ENCODE measurements around the gene C11orf68.
"Not testable (repeated sequence)": the region's sequence is repeated elsewhere in the genome, so short reads cannot be mapped to it uniquely, and the experiment has no call there.

Gene C11orf68

DNA sequence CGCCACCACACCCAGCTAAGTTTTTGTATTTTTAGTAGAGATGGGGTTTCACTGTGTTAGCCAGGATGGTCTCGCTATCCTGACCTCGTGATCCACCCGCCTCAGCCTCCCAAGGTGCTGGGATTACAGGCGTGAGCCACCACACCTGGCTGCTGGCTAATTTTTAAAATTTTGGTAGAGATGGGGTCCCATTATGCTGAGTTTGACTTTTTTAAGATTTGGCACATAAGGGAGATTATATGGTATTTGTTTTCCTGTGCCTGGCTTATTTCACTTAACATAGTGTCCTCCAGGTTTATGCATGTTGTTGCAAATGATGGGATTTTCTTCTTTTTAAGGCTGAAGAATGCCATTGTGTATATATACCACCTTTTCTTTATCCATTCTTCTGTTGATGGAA lies 31.8 kb upstream of the C11orf68 start:
- H3K4me1 Mint-ChIP-seq (ENCODE audit: low read depth); H3K36me3 Mint-ChIP-seq (ENCODE audit: low read depth); H3K27ac Mint-ChIP-seq; H3K9me3 Mint-ChIP-seq; H3K4me3 Mint-ChIP-seq: not testable (repeated sequence)
- peaks cover 13% of the 10 kb centered on the region for H3K27me3 Mint-ChIP-seq (ENCODE audit: low read depth)

DNA sequence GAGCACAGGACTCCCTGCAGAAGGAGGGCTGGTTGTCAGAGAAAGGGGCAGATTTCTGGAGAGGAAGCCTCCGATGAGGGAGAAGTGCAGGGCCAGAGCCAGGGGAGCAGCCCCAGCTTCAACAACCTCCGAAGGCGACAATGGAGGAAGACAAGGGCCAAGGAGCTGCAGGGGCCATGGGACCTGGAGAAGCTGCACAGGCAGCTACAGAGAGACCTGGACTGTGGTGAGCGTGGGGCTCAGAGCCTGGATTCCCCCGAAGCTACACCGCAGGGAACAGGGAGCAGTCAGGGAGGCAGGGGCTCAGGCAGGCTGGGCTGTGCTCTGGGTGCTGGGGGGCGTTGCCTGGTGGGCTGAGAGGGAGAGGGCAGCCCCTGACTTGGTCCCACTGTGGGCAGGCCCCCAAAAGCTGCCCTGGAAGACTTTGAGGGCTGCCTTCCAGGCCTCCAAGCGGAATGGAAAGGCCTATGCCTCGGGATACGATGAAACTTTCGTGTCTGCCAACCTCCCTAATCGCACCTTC lies 28.8 kb upstream of the C11orf68 start:
- no peaks in the 10 kb centered on the region for H3K4me1 Mint-ChIP-seq (ENCODE audit: low read depth)
- no peaks in the 10 kb centered on the region for H3K36me3 Mint-ChIP-seq (ENCODE audit: low read depth)
- no peak overlapping the region for H3K27ac Mint-ChIP-seq
- H3K4me3 Mint-ChIP-seq: no peak overlapping the region
- peaks cover 13% of the 10 kb centered on the region for H3K27me3 Mint-ChIP-seq (ENCODE audit: low read depth)
- H3K9me3 Mint-ChIP-seq: no peaks in the 10 kb centered on the region

DNA sequence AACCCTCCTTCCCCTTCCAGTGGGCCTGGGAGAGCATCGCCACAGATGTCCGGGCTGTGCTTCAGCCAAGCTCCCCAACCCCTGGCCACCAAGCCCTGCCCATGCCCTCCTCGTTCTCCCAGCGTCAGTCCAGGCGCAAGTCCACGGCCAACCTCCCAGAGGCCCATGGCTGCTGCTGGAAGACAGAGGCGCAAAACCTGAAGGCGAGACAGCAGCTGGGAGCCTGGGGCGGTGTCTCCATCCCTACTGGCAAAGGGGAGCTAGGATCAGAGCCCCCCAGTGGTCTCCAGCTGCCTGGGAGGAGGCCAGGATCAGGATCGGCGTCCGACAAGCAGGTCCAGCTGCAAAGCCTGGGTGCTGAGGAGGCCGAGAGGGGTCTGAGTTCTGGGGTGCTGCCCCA lies 28.3 kb upstream of the C11orf68 start:
- H3K9me3 Mint-ChIP-seq: no peaks in the 10 kb centered on the region
- H3K27ac Mint-ChIP-seq: no peak overlapping the region
- no peak overlapping the region for H3K4me3 Mint-ChIP-seq
- peaks cover 13% of the 10 kb centered on the region for H3K27me3 Mint-ChIP-seq (ENCODE audit: low read depth)
- H3K4me1 Mint-ChIP-seq (ENCODE audit: low read depth): no peaks in the 10 kb centered on the region
- no peaks in the 10 kb centered on the region for H3K36me3 Mint-ChIP-seq (ENCODE audit: low read depth)

DNA sequence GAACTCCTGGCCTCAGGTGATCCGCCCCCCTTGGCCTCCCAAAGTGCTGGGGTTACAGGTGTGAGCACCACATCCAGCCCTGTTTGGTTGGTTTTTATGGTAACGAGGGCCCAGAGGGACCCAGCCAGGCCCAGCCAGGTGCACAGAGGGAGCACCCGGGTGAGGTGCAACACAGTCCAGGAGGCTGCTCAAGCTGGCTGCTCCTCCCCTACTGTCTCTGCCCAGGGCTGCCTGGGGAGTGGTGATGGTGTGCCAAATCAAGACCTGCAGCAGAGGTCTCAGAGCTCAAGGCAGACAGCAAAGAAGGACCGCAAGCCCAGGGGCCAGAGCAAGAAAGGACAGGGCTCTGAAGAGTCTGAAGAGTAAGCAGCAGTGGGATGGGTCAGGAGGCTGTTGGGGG lies 27.8 kb upstream of the C11orf68 start:
- H3K4me3 Mint-ChIP-seq: no peak overlapping the region
- H3K9me3 Mint-ChIP-seq: no peaks in the 10 kb centered on the region
- H3K27me3 Mint-ChIP-seq (ENCODE audit: low read depth): peaks cover 13% of the 10 kb centered on the region
- no peaks in the 10 kb centered on the region for H3K36me3 Mint-ChIP-seq (ENCODE audit: low read depth)
- H3K27ac Mint-ChIP-seq: no peak overlapping the region
- H3K4me1 Mint-ChIP-seq (ENCODE audit: low read depth): no peaks in the 10 kb centered on the region

DNA sequence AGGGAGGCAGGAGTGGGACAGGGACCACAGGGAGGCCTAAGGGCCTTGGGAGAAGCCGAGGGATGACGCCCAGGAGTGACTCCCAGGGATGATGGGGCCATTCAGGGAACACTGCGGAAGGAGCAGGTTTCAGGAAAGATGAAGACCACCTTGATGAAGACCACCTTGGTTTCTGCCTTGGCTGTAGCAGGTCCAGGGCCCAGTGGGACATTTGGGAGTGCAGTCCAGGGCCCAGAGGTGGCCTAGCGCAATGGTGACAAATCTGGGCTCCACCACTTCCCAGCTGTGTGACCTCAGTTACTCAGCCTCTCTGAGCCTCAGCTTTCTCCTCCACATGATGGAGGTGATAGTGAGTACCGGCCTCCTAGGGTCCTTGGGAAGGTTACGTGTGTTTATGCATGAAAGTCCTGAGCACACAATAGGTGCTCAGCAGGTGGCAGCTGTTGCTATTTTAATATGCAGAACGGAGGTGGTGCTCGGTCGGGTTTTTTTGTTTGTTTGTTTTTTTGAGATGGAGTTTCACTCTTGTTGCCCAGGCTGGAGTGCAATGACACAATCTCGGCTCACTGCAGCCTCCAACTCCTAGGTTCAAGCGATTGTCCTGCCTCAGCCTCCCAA lies 27.2 kb upstream of the C11orf68 start:
- H3K4me1 Mint-ChIP-seq (ENCODE audit: low read depth): no peaks in the 10 kb centered on the region
- no peaks in the 10 kb centered on the region for H3K36me3 Mint-ChIP-seq (ENCODE audit: low read depth)
- H3K9me3 Mint-ChIP-seq: no peaks in the 10 kb centered on the region
- H3K27ac Mint-ChIP-seq: no peak overlapping the region
- no peak overlapping the region for H3K4me3 Mint-ChIP-seq
- peaks cover 12% of the 10 kb centered on the region for H3K27me3 Mint-ChIP-seq (ENCODE audit: low read depth)

DNA sequence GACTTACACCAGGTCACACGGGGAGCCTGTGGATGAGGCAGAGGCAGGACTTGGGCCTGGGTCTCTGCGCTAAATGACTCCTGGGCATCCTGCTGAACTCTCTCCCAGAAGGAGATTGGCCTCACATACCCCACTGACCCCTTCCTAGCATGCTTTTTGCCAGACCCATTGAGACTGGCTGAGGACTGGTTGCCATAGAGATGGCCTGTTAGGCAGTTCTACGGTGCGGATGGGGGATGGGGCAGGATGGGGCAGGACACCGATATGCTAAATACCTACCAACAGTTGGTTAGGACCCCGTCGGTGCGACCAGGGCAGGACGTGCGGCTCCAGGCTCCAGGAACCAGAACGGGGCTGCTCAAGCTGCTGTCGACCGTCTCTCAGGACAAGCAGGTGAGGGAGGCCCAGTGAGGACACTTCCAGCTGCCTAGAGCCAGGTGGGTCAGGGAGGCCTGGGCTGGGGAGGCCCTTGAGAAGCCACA lies 26.6 kb upstream of the C11orf68 start, which contains the start of gene TSGA10IP:
TSS of gene TSGA10IP (plus strand) at position 51 of the 482 bp plus-strand sequence. CDS start at position 247, 196 bp downstream.
- Mint-ChIP-seq H3K9me3 (no peaks in the 10 kb centered on the region), H3K4me1 (ENCODE audit: low read depth) (no peaks in the 10 kb centered on the region), H3K27me3 (ENCODE audit: low read depth) (peaks cover 10% of the 10 kb centered on the region), H3K4me3 (no peak within 1 kb of the TSS), H3K36me3 (ENCODE audit: low read depth) (no peaks in the 10 kb centered on the region), H3K27ac (no peak within 1 kb of the TSS)

DNA sequence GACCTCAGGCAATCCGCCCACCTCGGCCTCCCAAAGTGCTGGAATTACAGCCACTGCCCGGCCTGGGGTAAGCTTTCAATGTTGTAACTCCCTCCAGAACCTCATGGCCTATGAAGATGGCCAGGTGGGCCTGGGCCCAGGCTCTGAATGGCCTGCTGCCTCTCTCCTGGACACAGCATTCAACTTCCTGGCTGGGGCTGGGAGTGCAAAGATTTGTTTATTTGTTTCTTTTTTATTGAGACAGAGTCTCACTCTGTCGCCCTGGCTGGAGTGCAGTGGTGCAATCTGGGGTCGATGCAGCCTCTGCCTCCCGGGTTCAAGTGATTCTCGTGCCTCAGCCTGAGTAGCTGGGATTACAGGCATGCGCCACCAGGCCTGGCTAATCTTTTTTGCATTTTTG lies 25.9 kb upstream of the C11orf68 start:
- Mint-ChIP-seq H3K36me3 (ENCODE audit: low read depth) (no peaks in the 10 kb centered on the region), H3K9me3 (no peaks in the 10 kb centered on the region), H3K4me1 (ENCODE audit: low read depth) (no peaks in the 10 kb centered on the region), H3K27me3 (ENCODE audit: low read depth) (peaks cover 10% of the 10 kb centered on the region), H3K27ac (no peak overlapping the region), H3K4me3 (no peak overlapping the region)

DNA sequence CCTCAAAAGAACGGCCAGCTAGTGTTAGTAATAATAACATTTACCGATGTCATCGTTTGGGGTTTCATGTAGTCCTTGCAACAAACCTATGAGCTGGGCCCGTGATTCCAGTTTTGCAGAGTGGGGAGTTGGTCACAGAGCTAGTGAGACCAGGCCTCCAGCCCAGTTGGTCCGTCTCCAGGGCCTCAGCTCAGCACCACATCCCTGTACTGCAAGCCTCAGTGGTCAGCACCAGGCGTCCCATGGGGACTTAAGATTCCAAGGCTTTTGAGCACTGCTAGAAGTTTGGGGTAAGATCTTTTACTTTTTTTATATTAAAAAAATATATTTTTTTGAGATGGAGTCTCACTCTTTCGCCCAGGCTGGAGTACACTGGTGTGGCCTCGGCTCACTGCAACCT lies 25.3 kb upstream of the C11orf68 start:
- Mint-ChIP-seq H3K36me3 (ENCODE audit: low read depth) (no peaks in the 10 kb centered on the region), H3K4me1 (ENCODE audit: low read depth) (no peaks in the 10 kb centered on the region), H3K27me3 (ENCODE audit: low read depth) (peaks cover 10% of the 10 kb centered on the region), H3K27ac (no peak overlapping the region), H3K4me3 (no peak overlapping the region), H3K9me3 (no peaks in the 10 kb centered on the region)

DNA sequence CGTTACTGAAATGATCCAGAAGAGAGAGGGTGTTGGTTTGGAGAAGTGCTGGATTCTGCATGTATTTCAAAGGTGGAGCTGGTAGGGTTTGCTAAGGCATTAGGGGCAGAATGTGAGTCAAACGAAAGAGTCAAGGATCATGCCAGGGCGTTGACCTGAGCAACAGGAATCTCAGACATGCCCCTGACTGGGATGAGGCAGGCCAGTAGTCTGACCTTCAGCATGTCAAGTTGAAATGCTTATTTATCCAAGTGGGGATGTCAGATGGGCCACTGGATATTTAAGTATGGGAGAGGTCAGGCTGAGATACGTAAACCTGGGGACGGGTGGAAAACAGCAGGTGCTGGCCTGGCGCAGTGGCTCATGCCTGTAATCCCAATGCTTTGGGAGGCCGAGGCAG lies 23.7 kb upstream of the C11orf68 start:
- H3K4me1 Mint-ChIP-seq (ENCODE audit: low read depth): no peaks in the 10 kb centered on the region
- H3K4me3 Mint-ChIP-seq: no peak overlapping the region
- H3K27me3 Mint-ChIP-seq (ENCODE audit: low read depth): peaks cover 7% of the 10 kb centered on the region
- H3K36me3 Mint-ChIP-seq (ENCODE audit: low read depth): no peaks in the 10 kb centered on the region
- no peaks in the 10 kb centered on the region for H3K9me3 Mint-ChIP-seq
- no peak overlapping the region for H3K27ac Mint-ChIP-seq

DNA sequence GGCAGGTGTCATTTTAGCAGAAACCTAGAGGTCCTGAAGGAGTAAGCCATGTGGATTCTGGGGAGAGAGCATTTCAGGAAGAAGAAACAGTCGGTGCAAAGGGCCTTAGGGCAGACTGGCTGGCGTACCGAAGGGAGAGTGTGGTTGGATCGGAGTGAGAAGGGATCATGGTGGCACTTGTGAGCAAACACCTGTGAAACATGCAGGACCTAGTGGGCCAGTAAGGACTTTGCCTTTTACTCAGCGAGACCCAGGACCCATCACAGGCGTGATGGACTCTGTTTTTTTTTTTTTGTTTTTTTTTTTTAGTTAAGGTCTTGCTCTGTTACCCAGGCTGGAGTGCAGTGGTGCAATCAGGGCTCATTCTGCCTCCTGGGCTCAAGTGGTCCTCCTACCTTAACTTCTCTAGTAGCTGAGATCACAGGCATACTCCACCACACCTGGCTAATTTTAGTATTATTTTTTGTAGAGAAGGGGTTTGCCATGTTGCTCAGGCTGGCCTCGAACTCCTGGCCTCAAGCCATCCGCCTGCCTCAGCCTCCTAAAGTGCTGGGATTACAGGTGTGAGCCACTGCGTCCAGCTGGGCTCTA lies 23.0 kb upstream of the C11orf68 start:
- H3K27me3 Mint-ChIP-seq (ENCODE audit: low read depth): peaks cover 11% of the 10 kb centered on the region
- no peak overlapping the region for H3K27ac Mint-ChIP-seq
- no peaks in the 10 kb centered on the region for H3K4me1 Mint-ChIP-seq (ENCODE audit: low read depth)
- H3K9me3 Mint-ChIP-seq: no peaks in the 10 kb centered on the region
- H3K36me3 Mint-ChIP-seq (ENCODE audit: low read depth): no peaks in the 10 kb centered on the region
- H3K4me3 Mint-ChIP-seq: no peak overlapping the region

DNA sequence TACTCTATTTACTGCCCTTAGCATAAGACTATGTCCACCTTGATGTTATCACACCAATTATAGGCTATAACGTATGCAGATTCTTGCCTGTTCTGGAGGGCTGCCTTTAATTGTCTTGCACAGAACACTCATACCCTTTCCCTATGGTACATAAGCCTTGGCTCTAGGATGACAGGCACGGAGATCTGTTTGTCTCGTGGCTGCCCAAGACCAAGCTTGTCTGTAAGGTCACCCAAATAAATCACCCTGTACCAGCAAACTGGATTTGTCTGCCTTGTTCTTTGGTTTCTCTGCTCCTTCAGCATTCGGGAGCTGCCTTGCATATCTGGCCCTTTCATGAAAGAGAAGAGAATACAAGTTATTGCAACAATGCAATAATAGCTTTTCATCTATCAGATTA lies 18.9 kb upstream of the C11orf68 start:
- no peaks in the 10 kb centered on the region for H3K36me3 Mint-ChIP-seq (ENCODE audit: low read depth)
- no peaks in the 10 kb centered on the region for H3K4me1 Mint-ChIP-seq (ENCODE audit: low read depth)

DNA sequence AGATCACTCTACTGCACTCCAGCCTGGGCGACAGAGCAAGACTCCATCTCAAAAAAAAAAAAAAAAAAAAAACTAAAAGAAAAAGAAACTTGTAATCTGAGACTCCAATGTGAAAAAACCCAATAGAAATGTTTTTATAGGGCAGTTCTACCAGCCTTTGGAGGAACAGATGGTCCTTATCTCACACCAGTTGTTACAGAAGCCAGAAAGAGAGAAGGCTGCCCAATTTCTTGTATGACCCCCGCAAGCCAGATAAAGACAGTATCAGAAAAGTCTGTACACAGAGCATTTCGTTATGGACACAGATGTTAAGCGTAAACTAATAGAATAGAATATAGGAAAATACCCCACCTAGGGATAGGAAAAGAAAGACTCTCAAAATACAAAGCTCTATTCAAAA lies 15.2 kb upstream of the C11orf68 start:
- no peak overlapping the region for H3K4me3 Mint-ChIP-seq
- peaks cover 10% of the 10 kb centered on the region for H3K4me1 Mint-ChIP-seq (ENCODE audit: low read depth)
- H3K36me3 Mint-ChIP-seq (ENCODE audit: low read depth): no peaks in the 10 kb centered on the region
- no peak overlapping the region for H3K27ac Mint-ChIP-seq
- H3K9me3 Mint-ChIP-seq: no peaks in the 10 kb centered on the region
- H3K27me3 Mint-ChIP-seq (ENCODE audit: low read depth): peaks cover 11% of the 10 kb centered on the region

More for the DNA sequence above, 18.9 kb upstream of the C11orf68 start:
- H3K27ac Mint-ChIP-seq: no peak overlapping the region
- no peak overlapping the region for H3K4me3 Mint-ChIP-seq
- peaks cover 11% of the 10 kb centered on the region for H3K27me3 Mint-ChIP-seq (ENCODE audit: low read depth)
- H3K9me3 Mint-ChIP-seq: no peaks in the 10 kb centered on the region

DNA sequence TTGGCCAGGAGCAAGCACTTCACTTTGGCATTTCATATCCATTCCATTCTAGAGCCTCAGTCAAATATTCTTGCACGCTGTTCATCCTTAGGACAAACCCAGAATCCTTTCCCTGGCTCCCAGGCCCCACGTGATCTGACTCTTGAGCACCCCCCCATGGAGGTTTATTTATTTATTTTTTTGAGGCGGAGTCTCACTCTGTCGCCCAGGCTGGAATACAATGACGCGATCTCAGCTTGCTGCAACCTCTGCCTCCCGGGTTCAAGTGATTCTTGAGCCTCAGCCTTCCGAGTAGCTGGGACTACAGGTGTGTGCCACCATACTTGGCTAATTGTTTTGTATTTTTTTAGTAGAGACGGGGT lies 13.7 kb upstream of the C11orf68 start:
- Mint-ChIP-seq H3K27ac (no peak overlapping the region), H3K36me3 (ENCODE audit: low read depth) (peaks cover 1% of the 10 kb centered on the region), H3K27me3 (ENCODE audit: low read depth) (peaks cover 4% of the 10 kb centered on the region), H3K4me3 (no peak overlapping the region), H3K4me1 (ENCODE audit: low read depth) (peaks cover 23% of the 10 kb centered on the region), H3K9me3 (no peaks in the 10 kb centered on the region)

DNA sequence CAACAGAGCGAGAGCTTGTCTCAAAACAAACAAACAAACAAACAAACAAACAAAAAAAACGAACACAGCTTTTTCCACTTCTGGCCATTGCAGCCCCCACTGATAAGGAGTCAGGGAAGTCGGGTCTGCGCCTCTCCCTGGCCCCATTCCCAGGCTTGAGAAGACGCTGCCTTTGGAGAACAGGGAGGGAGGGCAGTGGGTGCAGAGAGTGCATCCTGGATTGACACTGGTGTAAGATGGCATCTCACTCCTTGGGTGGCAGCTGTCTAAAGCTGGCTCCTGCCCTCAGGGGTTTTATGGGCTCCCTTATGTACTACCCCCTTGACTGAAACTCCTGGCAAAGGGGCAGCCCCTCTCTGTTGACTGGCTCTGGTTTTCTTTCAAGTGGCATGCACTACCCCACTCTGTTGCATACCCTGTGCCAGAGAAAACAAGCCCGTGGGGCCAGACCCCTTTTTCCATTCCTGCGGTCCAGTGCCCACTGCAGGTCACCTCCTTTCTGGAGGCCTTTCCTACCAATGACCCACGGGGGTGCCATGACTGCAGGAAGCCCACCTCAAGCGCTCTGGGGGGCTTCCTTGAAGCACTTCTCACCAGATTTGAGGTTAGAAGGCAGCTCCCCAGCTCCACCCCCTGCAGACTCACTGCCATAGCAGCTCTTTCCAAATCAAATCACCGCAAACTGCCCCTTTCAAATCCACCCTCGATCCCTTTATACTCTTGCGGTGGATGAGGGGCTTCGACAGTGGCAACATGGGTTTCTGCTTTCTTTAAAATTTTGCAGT lies 13.1 kb upstream of the C11orf68 start:
- Mint-ChIP-seq H3K4me1 (ENCODE audit: low read depth) (peaks cover 28% of the 10 kb centered on the region), H3K4me3 (no peak overlapping the region), H3K27ac (peak overlapping the region; percentile 69), H3K27me3 (ENCODE audit: low read depth) (no peaks in the 10 kb centered on the region), H3K36me3 (ENCODE audit: low read depth) (peaks cover 4% of the 10 kb centered on the region), H3K9me3 (no peaks in the 10 kb centered on the region)

DNA sequence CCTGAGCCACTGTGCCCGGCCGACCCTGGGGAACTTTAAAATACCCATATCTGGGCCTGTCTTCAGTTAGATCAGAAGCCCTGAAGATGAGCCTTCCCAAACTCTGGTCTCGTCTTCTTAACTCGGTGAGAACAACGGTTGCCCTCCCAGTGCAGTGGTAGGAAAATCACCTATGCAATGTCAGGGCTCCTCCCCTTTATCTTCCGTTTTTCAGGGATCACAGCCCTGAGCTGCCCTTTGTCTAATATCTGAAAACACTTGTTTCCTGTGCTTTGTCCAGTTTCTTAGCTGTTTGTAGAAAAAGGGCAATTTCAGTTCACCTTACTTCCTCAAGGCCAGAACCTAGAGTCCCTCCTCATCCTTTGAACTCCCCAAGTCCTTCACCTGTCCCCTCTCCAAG lies 9.8 kb upstream of the C11orf68 start:
- Mint-ChIP-seq H3K4me3 (peak overlapping the region; percentile 70), H3K4me1 (ENCODE audit: low read depth) (peaks cover 31% of the 10 kb centered on the region), H3K36me3 (ENCODE audit: low read depth) (peaks cover 5% of the 10 kb centered on the region), H3K27me3 (ENCODE audit: low read depth) (no peaks in the 10 kb centered on the region), H3K9me3 (no peaks in the 10 kb centered on the region), H3K27ac (peak overlapping the region; percentile 89)

Measured in T-helper 1 cell treated with Interleukin-12 subunit alpha and Interleukin-12 subunit beta and Interleukin-4 antibody, amounts not matched to agents 30 μg/mL and 1 μg/mL, for 36 hours (primary cell).